GM19455 (cell line): Measurements from ENCODE around the gene TBC1D1.
"Not testable (repeated sequence)": the region's sequence is repeated elsewhere in the genome, so short reads cannot be mapped to it uniquely, and the experiment has no call there.

Experiments
- ATAC-seq: cut with Tn5 transposase; IDR thresholded peaks from one replicate; pipeline ENCODE4 v1.9.1; 2021; ENCODE audit not compliant: unreplicated experiment

The TBC1D1 gene

GRCh38 chr4:37922328-37922727 is 31.4 kb downstream of the TBC1D1 start:
- no peak for ATAC-seq

GRCh38 chr4:37923089-37923488 is 32.2 kb downstream of the TBC1D1 start:
- not testable (repeated sequence) for ATAC-seq

GRCh38 chr4:37924946-37925345 is 34.1 kb downstream of the TBC1D1 start:
- ATAC-seq, result no peak

GRCh38 chr4:37927434-37927833 is 36.5 kb downstream of the TBC1D1 start:
- no peak for ATAC-seq

- ATAC-seq, result no peak
Observed at GRCh38 chr4:37928426-37929416, 37.8 kb downstream of the TBC1D1 start.

- no peak for ATAC-seq
Observed at GRCh38 chr4:37934096-37934495, 43.2 kb downstream of the TBC1D1 start.

- ATAC-seq, result no peak
Observed at GRCh38 chr4:37934609-37935008, 43.7 kb downstream of the TBC1D1 start.

GRCh38 chr4:37935026-37935425 is 44.1 kb downstream of the TBC1D1 start:
- no peak for ATAC-seq

GRCh38 chr4:37936889-37937498 is 46.1 kb downstream of the TBC1D1 start:
- ATAC-seq, result no peak

GRCh38 chr4:37938208-37938607 is 47.3 kb downstream of the TBC1D1 start:
- no peak for ATAC-seq

GRCh38 chr4:37946503-37947179 is 55.8 kb downstream of the TBC1D1 start:
- ATAC-seq, result no peak

- no peak for ATAC-seq
Observed at GRCh38 chr4:37948542-37948941, 57.7 kb downstream of the TBC1D1 start.

GRCh38 chr4:37949636-37950426 is 58.9 kb downstream of the TBC1D1 start:
- ATAC-seq, result no peak

GRCh38 chr4:37951461-37952352 is 60.8 kb downstream of the TBC1D1 start:
- no peak for ATAC-seq

- no peak for ATAC-seq
Observed at GRCh38 chr4:37953156-37953555, 62.3 kb downstream of the TBC1D1 start.

- ATAC-seq, result no peak
Observed at GRCh38 chr4:37953620-37954293, 62.9 kb downstream of the TBC1D1 start.

GRCh38 chr4:37956941-37957340 is 66.1 kb downstream of the TBC1D1 start:
- no peak for ATAC-seq

- no peak for ATAC-seq
Observed at GRCh38 chr4:37958932-37959331, 68.0 kb downstream of the TBC1D1 start.

GRCh38 chr4:37960098-37960497 is 69.2 kb downstream of the TBC1D1 start, which contains the start of gene PTTG2:
PTTG2 (plus strand) TSS chr4:37960398; CDS start chr4:37960435, 37 bp downstream.
- ATAC-seq, result no peak
